H1 (cell line): ENCODE measurements around the gene MSL1. TPM values are rescaled to one million over a fixed set of nuclear protein-coding genes. Genes with fewer than 3 reads are reported as not detected.
A peak's percentile ranks its signal among the peaks of the same experiment; 100 is the strongest.

ENCODE experiments used
- CTCF ChIA-PET: fragments of 300-600 bp; sonication (Branson Sonifier 250); formaldehyde crosslinking; loops from one replicate; lab custom pipeline; 2021; ENCODE audit not compliant: partially characterized antibody; lab: Charles Lee
- POLR2A ChIA-PET: fragments of 300-600 bp; sonication (Branson Sonifier 250); formaldehyde crosslinking; loops from one replicate; lab custom pipeline; 2021; ENCODE audit warnings: inconsistent platforms; ENCODE audit not compliant: partially characterized antibody; lab: Charles Lee
- DNase-seq, 2 experiments: peaks; one replicate each; pipeline versions ENCODE4 v3.0.0 to v3.0.0-alpha.2; 2010 to 2022; ENCODE audit warnings: low spot score in 2 of 2, low read depth in 1 of 2, mixed read lengths in 1 of 2
- FAIRE-seq: peaks from 2 replicates; lab custom pipeline; 2011; peaks lifted over from hg19 to GRCh38; lab: Jason Lieb, UNC
- H2AFZ ChIP-seq: 2 replicates; pipeline ENCODE4 v1.8.1; 2012; ENCODE audit warnings: low read length, inconsistent platforms
- H2AK5ac ChIP-seq: 2 replicates; pipeline ENCODE4 v1.6.1; 2013; ENCODE audit warnings: low read depth, low read length
- H2BK120ac ChIP-seq: replicated peaks from 2 replicates; pipeline ENCODE3; 2013; ENCODE audit warnings: low read depth, low read length, inconsistent platforms
- H2BK12ac ChIP-seq: 2 replicates; pipeline ENCODE4 v1.6.1; 2013; ENCODE audit warnings: low read depth, low read length
- H2BK15ac ChIP-seq: 2 replicates; pipeline ENCODE4 v1.6.1; 2013; ENCODE audit warnings: low read length
- H2BK20ac ChIP-seq: 2 replicates; pipeline ENCODE4 v1.6.1; 2013; ENCODE audit warnings: low read length
- H2BK5ac ChIP-seq: 2 replicates; pipeline ENCODE4 v1.6.1; 2013; ENCODE audit warnings: low read depth, low read length
- H3K14ac ChIP-seq: 2 replicates; pipeline ENCODE4 v1.6.1; 2013; ENCODE audit warnings: inconsistent platforms; ENCODE audit not compliant: insufficient read length
- H3K18ac ChIP-seq: 2 replicates; pipeline ENCODE4 v1.6.1; 2013; ENCODE audit warnings: low read length; ENCODE audit errors: extremely low read depth
- H3K23ac ChIP-seq: 2 replicates; pipeline ENCODE4 v1.6.1; 2013; ENCODE audit warnings: inconsistent platforms; ENCODE audit not compliant: insufficient read length
- H3K23me2 ChIP-seq: 2 replicates; pipeline ENCODE4 v1.6.1; 2013; ENCODE audit warnings: low read depth, low read length
- H3K27ac ChIP-seq: 2 replicates; pipeline ENCODE4 v1.6.1; 2011; ENCODE audit warnings: low read depth, low read length, inconsistent platforms
- H3K27me3 ChIP-seq, 4 experiments: replicated peaks in 1 of 4; 1 replicate in 1 of 4; 2 replicates in 3 of 4; pipeline versions ENCODE4 v1.6.1 to v1.8.1; 2011 to 2013; ENCODE audit warnings: low read length in 3 of 4, mild to moderate bottlenecking in 3 of 4, inconsistent platforms in 2 of 4, mixed read lengths in 2 of 4, moderate library complexity in 1 of 4; ENCODE audit not compliant: control insufficient read depth in 3 of 4, insufficient read depth in 3 of 4; ENCODE audit errors: extremely low read depth in 1 of 4
- H3K36me3 ChIP-seq, 4 experiments: 2 replicates each; pipeline versions ENCODE4 v1.6.1 to v1.8.1; 2011 to 2013; ENCODE audit warnings: mild to moderate bottlenecking in 4 of 4, low read length in 3 of 4, moderate library complexity in 2 of 4, control low read depth in 1 of 4, inconsistent platforms in 1 of 4; ENCODE audit not compliant: insufficient read depth in 4 of 4, control insufficient read depth in 2 of 4
- H3K4ac ChIP-seq: replicated peaks from 2 replicates; pipeline ENCODE3; 2013; ENCODE audit warnings: low read length, low read depth, mixed read lengths, inconsistent platforms; ENCODE audit not compliant: insufficient read length
- H3K4me1 ChIP-seq, 4 experiments: replicated peaks in 1 of 4; 1 replicate in 1 of 4; 2 replicates in 3 of 4; pipeline versions ENCODE4 v1.6.1 to v1.8.1; 2011 to 2013; ENCODE audit warnings: low read length in 3 of 4, inconsistent platforms in 2 of 4, mixed read lengths in 1 of 4; ENCODE audit not compliant: insufficient read depth in 4 of 4, control insufficient read depth in 3 of 4
- H3K4me2 ChIP-seq, 2 experiments: 2 replicates each; pipeline versions ENCODE4 v1.6.1 to v1.8.1; 2011 to 2013; ENCODE audit warnings: low read depth in 2 of 2, low read length in 2 of 2, control low read depth in 1 of 2, inconsistent platforms in 1 of 2, mild to moderate bottlenecking in 1 of 2; ENCODE audit not compliant: insufficient read depth in 1 of 2
- H3K4me3 ChIP-seq, 4 experiments: fragments of 200-600, 300-600 bp in 1 of 4; sonication (generic), shearing (Covaris generic), sonication (Bioruptor Twin) in 1 of 4; 2 replicates each; pipeline versions ENCODE4 v1.5.1 to v1.8.1; 2011 to 2016; ENCODE audit warnings: low read length in 4 of 4, low read depth in 3 of 4, control low read depth in 2 of 4, inconsistent platforms in 2 of 4, mild to moderate bottlenecking in 2 of 4, mixed read lengths in 1 of 4, moderate library complexity in 1 of 4; ENCODE audit not compliant: insufficient read depth in 2 of 4; ENCODE audit errors: extremely low read depth in 1 of 4
- H3K56ac ChIP-seq: replicated peaks from 2 replicates; pipeline ENCODE3; 2013; ENCODE audit warnings: low read depth, mild to moderate bottlenecking, mixed read lengths, low read length, inconsistent platforms; ENCODE audit not compliant: insufficient read length
- H3K79me1 ChIP-seq: 2 replicates; pipeline ENCODE4 v1.6.1; 2013; ENCODE audit warnings: low read depth, low read length, control low read depth
- H3K79me2 ChIP-seq, 2 experiments: 2 replicates each; pipeline versions ENCODE4 v1.6.1 to v1.8.1; 2012 to 2013; ENCODE audit warnings: low read length in 2 of 2, mild to moderate bottlenecking in 2 of 2, inconsistent platforms in 1 of 2; ENCODE audit not compliant: insufficient read depth in 2 of 2, control insufficient read depth in 1 of 2
- H3K9ac ChIP-seq, 4 experiments: replicated peaks in 1 of 4; 1 replicate in 1 of 4; 2 replicates in 3 of 4; pipeline versions ENCODE4 v1.6.1 to v1.8.1; 2011 to 2013; ENCODE audit warnings: low read depth in 3 of 4, low read length in 3 of 4, control low read depth in 2 of 4, mild to moderate bottlenecking in 2 of 4, moderate library complexity in 2 of 4, inconsistent platforms in 1 of 4; ENCODE audit errors: extremely low read depth in 1 of 4
- H3K9me3 ChIP-seq, 2 experiments: 2 replicates each; pipeline versions ENCODE4 v1.6.1 to v1.8.1; 2012 to 2013; ENCODE audit warnings: mild to moderate bottlenecking in 2 of 2, moderate library complexity in 2 of 2, control low read depth in 1 of 2, inconsistent platforms in 1 of 2, low read depth in 1 of 2, low read length in 1 of 2, mixed read lengths in 1 of 2; ENCODE audit not compliant: insufficient read depth in 2 of 2
- H4K20me1 ChIP-seq, 2 experiments: replicated peaks in 1 of 2; 2 replicates each; pipeline versions ENCODE3 to v1.8.1; 2011 to 2013; ENCODE audit warnings: inconsistent platforms in 2 of 2, low read length in 2 of 2, mild to moderate bottlenecking in 1 of 2; ENCODE audit not compliant: insufficient read depth in 2 of 2, control insufficient read depth in 1 of 2
- H4K5ac ChIP-seq: 2 replicates; pipeline ENCODE4 v1.6.1; 2013; ENCODE audit warnings: low read length, low read depth, mixed read lengths, inconsistent platforms; ENCODE audit not compliant: insufficient read length
- H4K8ac ChIP-seq: 2 replicates; pipeline ENCODE4 v1.8.0; 2013; ENCODE audit warnings: mild to moderate bottlenecking, moderate library complexity, low read length, inconsistent platforms; ENCODE audit not compliant: insufficient read depth; ENCODE audit errors: extremely low read depth
- H4K91ac ChIP-seq: replicated peaks from 2 replicates; pipeline ENCODE3; 2013; ENCODE audit warnings: low read length, mixed read lengths, inconsistent platforms; ENCODE audit not compliant: insufficient read length
- ASH2L ChIP-seq: fragments of 200-600, 300-600 bp; sonication (generic); IDR thresholded peaks from one replicate; pipeline ENCODE4 v1.7.1; 2017; ENCODE audit warnings: low read length
- CHD1 ChIP-seq: IDR thresholded peaks from 2 replicates; pipeline ENCODE4 v1.6.1; 2012; ENCODE audit warnings: low read depth, low read length, improper control_type of control experiment
- CHD2 ChIP-seq: IDR thresholded peaks from 2 replicates; pipeline ENCODE4 v1.6.1; 2012; ENCODE audit warnings: low read length, improper control_type of control experiment
- FOSL1 ChIP-seq: IDR thresholded peaks from 2 replicates; pipeline ENCODE4 v1.6.1; 2011; ENCODE audit warnings: mild to moderate bottlenecking, low read depth, low read length, moderate library complexity; ENCODE audit not compliant: insufficient read depth
- JUN ChIP-seq: IDR thresholded peaks from 2 replicates; pipeline ENCODE4 v1.6.1; 2011; ENCODE audit warnings: low read depth, mild to moderate bottlenecking, improper control_type of control experiment, low read length
- JUND ChIP-seq: IDR thresholded peaks from 2 replicates; pipeline ENCODE4 v1.6.1; 2011; ENCODE audit warnings: mild to moderate bottlenecking, improper control_type of control experiment, low read length
- KDM5A ChIP-seq: fragments of 200-600 bp; IDR thresholded peaks from 2 replicates; pipeline ENCODE4 v1.7.1; 2012; ENCODE audit warnings: mild to moderate bottlenecking, low read length, inconsistent platforms, mixed read lengths
- SAP30 ChIP-seq: fragments of 300-600 bp; sonication (generic); IDR thresholded peaks from 2 replicates; pipeline ENCODE4 v1.7.1; 2012; ENCODE audit warnings: low read length, moderate library complexity, mild to moderate bottlenecking, inconsistent platforms; ENCODE audit not compliant: insufficient read depth, insufficient replicate concordance
- SIX5 ChIP-seq: IDR thresholded peaks from 2 replicates; pipeline ENCODE4 v1.6.1; 2011; ENCODE audit warnings: mild to moderate bottlenecking, low read depth, low read length
- SP2 ChIP-seq: IDR thresholded peaks from 2 replicates; pipeline ENCODE4 v1.6.1; 2012; ENCODE audit warnings: mild to moderate bottlenecking, low read length, inconsistent platforms
- WGBS, 2 experiments: shearing (Covaris generic) in 1 of 2; methylation state at CpG; one replicate each; pipeline versions ENCODE4 v1.1.6 to v1.1.7; 2013 to 2015; ENCODE audit warnings: low lambda C conversion rate in 2 of 2, mixed read lengths in 2 of 2, inconsistent platforms in 1 of 2, low coverage in 1 of 2, missing lambda C conversion rate in 1 of 2; ENCODE audit not compliant: insufficient replicate concordance in 2 of 2, insufficient coverage in 1 of 2, insufficient read length in 1 of 2; ENCODE audit errors: extremely low coverage in 1 of 2, missing lambda C conversion rate in 1 of 2; 5-methylcytosine and 5-hydroxymethylcytosine counted together
- polyA plus RNA-seq, 7 experiments: library from polyadenylated mRNA; depleted of rRNA in 3 of 7; stranded (reverse) in 5 of 7; unstranded in 2 of 7; fragments of >200 nt in 5 of 7; fragments of 200-250 nt in 2 of 7; gene quantifications; 1 replicate in 5 of 7; 2 replicates in 1 of 7; 4 replicates in 1 of 7; pipeline versions ENCODE4 v1.2.1 to v1.2.3, GENCODE V29; 2011 to 2013; ENCODE audit warnings: missing spikeins in 2 of 7, mixed read lengths in 2 of 7
- total RNA-seq: library from RNA; stranded (reverse); fragmentation: NEBNext Ultra II Directional; extraction: Animal tissue kit (Norgen Biotek cat#: 25700); gene quantifications from 2 replicates; pipeline ENCODE4 v1.2.1, GENCODE V29; 2021

Gene MSL1
- total and polyA plus RNA-seq, 2 of the 8 experiments (the other 6 are each of a cell fraction or from before 2014, with no cell fraction given): 24.1 to 66.5 TPM

DNA sequence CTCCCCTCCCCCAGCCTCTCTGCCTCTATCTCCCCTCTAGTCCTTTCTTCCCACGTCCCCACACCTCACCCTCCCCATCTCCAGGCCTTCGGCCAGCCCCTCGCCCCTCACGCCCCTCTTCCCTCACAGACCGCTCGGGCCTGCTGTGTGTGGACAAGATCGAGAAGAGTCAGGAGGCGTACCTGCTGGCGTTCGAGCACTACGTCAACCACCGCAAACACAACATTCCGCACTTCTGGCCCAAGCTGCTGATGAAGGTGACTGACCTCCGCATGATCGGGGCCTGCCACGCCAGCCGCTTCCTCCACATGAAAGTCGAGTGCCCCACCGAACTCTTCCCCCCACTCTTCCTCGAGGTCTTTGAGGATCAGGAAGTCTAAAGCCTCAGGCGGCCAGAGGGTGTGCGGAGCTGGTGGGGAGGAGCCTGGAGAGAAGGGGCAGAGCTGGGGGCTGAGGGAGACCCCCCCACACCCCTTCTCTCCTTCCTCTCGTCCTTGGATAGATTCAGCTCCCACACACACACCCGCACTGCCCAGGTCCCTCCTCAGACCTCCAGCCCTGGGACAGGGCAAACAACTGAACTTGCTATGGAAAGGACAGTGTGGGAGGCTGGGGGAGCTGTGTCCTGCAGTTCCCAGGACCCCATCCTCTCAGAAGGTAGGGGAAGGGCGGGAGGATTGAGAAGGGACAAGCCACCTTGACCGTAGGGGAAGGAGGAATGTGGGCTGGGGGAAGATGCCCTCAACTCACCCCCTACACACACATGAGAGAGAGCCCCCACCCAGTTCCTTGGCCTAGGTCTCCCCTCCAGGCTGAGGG is 32.5 kb upstream of the MSL1 start:
- no peak overlapping the region for H3K14ac ChIP-seq
- no peak overlapping the region for H2BK15ac ChIP-seq
- no peak overlapping the region for H2BK12ac ChIP-seq
- CTCF ChIA-PET: interaction anchor here (0.6 to 8.5 kb wide), 17 partner anchors 10 to 163 kb away, joined by 3 to 85 read pairs (median 4); partner anchors contain the start of gene THRA
- FAIRE-seq (no peak), DNase-seq (no peak)
- H2BK120ac ChIP-seq: no peak overlapping the region
- no peak overlapping the region for H4K91ac ChIP-seq
- H3K79me1 ChIP-seq: no peaks in the 10 kb centered on the region
- H3K9ac ChIP-seq: no peak overlapping the region
- H3K4me2 ChIP-seq: no peak overlapping the region
- peaks cover 2 to 20% (median 16%) of the 10 kb centered on the region in 4 experiments; a peak in 5 of 8 replicates for H3K36me3 ChIP-seq
- H4K20me1 ChIP-seq: peaks cover 0 to 7% of the 10 kb centered on the region in 2 experiments
- H2AK5ac ChIP-seq: no peak overlapping the region
- 0 out of 2 replicates have a peak overlapping the region, but pooled peaks have one; percentile 16 for H2BK5ac ChIP-seq
- no peaks in the 10 kb centered on the region for H3K27me3 ChIP-seq
- H3K9me3 ChIP-seq: no peaks in the 10 kb centered on the region
- H3K18ac ChIP-seq: no peak overlapping the region
- no peak overlapping the region for H3K23ac ChIP-seq
- H4K8ac ChIP-seq: no peak overlapping the region; the same call in 1 of the 2 replicates
- H4K5ac ChIP-seq: no peak overlapping the region
- H3K4ac ChIP-seq: no peak overlapping the region
- peaks cover 0 to 27% (median 4%) of the 10 kb centered on the region in 4 experiments; a peak in 6 of 7 replicates for H3K4me1 ChIP-seq
- no peaks in the 10 kb centered on the region for H3K79me2 ChIP-seq
- H2BK20ac ChIP-seq: no peak overlapping the region
- no peak overlapping the region for H3K56ac ChIP-seq
- TF ChIP-seq JUN (no peak), SIX5 (no peak), KDM5A (no peak), SP2 (no peak), CHD1 (no peak), ASH2L (no peak), FOSL1 (no peak), CHD2 (no peak), SAP30 (no peak), JUND (no peak)
- TF ChIP-seq, all 59 proteins: peak for 0
- Histone ChIP-seq H2AFZ (no peak overlapping the region), H3K27ac (no peak overlapping the region), H3K23me2 (peaks cover 5% of the 10 kb centered on the region; the same call in 1 of the 2 replicates), H3K4me3 (no peak overlapping the region)
- WGBS, 2 experiments: 84% methylated on average over 18 of the region's 26 CpGs; no CpG with 5 or more reads in 1 of the 2 experiments
- POLR2A ChIA-PET: interaction anchor here (0.6 to 20.8 kb wide), 11 partner anchors 10 to 1599 kb away, joined by 3 to 399 read pairs (median 5); partner anchors contain the start of genes CASC3, CSF3, EIF1 and MED24
